HG02642 (cell line): Measurements from ENCODE around the gene BSND.

Source experiments
- ATAC-seq: cut with Tn5 transposase; IDR thresholded peaks from one replicate; pipeline ENCODE4 v1.9.1; 2021; ENCODE audit warnings: mild to moderate bottlenecking; ENCODE audit not compliant: unreplicated experiment, poor library complexity

Gene BSND

GRCh38 chr1:54975356-54976108 lies 23.2 kb upstream of the BSND start:
- no peak for ATAC-seq

GRCh38 chr1:54976747-54977146 lies 22.0 kb upstream of the BSND start:
- ATAC-seq = no peak

GRCh38 chr1:54977533-54978297 lies 21.0 kb upstream of the BSND start:
- ATAC-seq = no peak

- ATAC-seq = no peak
Observed at GRCh38 chr1:54978528-54979326, 20.0 kb upstream of the BSND start.

GRCh38 chr1:54979327-54979891 lies 19.3 kb upstream of the BSND start:
- no peak for ATAC-seq

- no peak for ATAC-seq
Observed at GRCh38 chr1:54980046-54980527, 18.6 kb upstream of the BSND start.

GRCh38 chr1:54980528-54981241 lies 18.0 kb upstream of the BSND start, which contains the start of gene TMEM61:
Gene TMEM61, plus strand, starts transcription at chr1:54980628. Its CDS starts 438 bp downstream, at chr1:54981066.
- no peak for ATAC-seq

- ATAC-seq = no peak
Observed at GRCh38 chr1:54981466-54981865, 17.3 kb upstream of the BSND start.

GRCh38 chr1:54982739-54983138 lies 16.0 kb upstream of the BSND start:
- ATAC-seq = no peak

- ATAC-seq = no peak
Observed at GRCh38 chr1:54984131-54984842, 14.4 kb upstream of the BSND start.

- no peak for ATAC-seq
Observed at GRCh38 chr1:54985556-54985955, 13.2 kb upstream of the BSND start.

- ATAC-seq = no peak
Observed at GRCh38 chr1:54986025-54986424, 12.7 kb upstream of the BSND start.

- ATAC-seq = no peak
Observed at GRCh38 chr1:54986533-54986932, 12.2 kb upstream of the BSND start.

- no peak for ATAC-seq
Observed at GRCh38 chr1:54987427-54987826, 11.3 kb upstream of the BSND start.

GRCh38 chr1:54987919-54988705 lies 10.6 kb upstream of the BSND start:
- no peak for ATAC-seq

- ATAC-seq = no peak
Observed at GRCh38 chr1:54988975-54989374, 9.8 kb upstream of the BSND start.

GRCh38 chr1:54989473-54989872 lies 9.3 kb upstream of the BSND start:
- ATAC-seq = no peak
